CD14-positive monocyte (primary cell): ENCODE measurements around the gene RWDD3. TPM values are rescaled to one million over a fixed set of nuclear protein-coding genes. Genes with fewer than 3 reads are reported as not detected.

Source experiments
- DNase-seq, 3 donors: peaks; one replicate each; pipeline ENCODE4 v3.0.0-alpha.2; 2011 to 2022
- H2AFZ ChIP-seq: 2 replicates; pipeline ENCODE4 v1.6.0; 2012; ENCODE audit warnings: mild to moderate bottlenecking, low read depth, low read length, inconsistent platforms; ENCODE audit not compliant: insufficient read depth, poor library complexity, severe bottlenecking
- H3K27ac ChIP-seq, 2 donors: 1 replicate in 1 of 2; 2 replicates in 1 of 2; pipeline ENCODE4 v1.5.1; 2012 to 2013; ENCODE audit warnings: low read length in 2 of 2, control low read depth in 1 of 2, inconsistent platforms in 1 of 2, low read depth in 1 of 2, mild to moderate bottlenecking in 1 of 2
- H3K27me3 ChIP-seq, 2 donors: one replicate each; pipeline versions ENCODE4 v1.6.0 to v1.6.1; 2011 to 2013; ENCODE audit warnings: low read length in 2 of 2; ENCODE audit not compliant: control insufficient read depth in 2 of 2, insufficient read depth in 2 of 2
- H3K36me3 ChIP-seq, 2 donors: replicated peaks in 1 of 2; 1 replicate in 1 of 2; 2 replicates in 1 of 2; pipeline versions ENCODE4 v1.5.1 to v1.6.1; 2012 to 2013; ENCODE audit warnings: low read length in 2 of 2, control low read depth in 1 of 2, inconsistent platforms in 1 of 2, mild to moderate bottlenecking in 1 of 2; ENCODE audit not compliant: insufficient read depth in 2 of 2, control insufficient read depth in 1 of 2
- H3K4me1 ChIP-seq, 2 donors: 1 replicate in 1 of 2; 2 replicates in 1 of 2; pipeline versions ENCODE4 v1.5.1 to v1.6.1; 2012 to 2013; ENCODE audit warnings: low read length in 2 of 2, control low read depth in 1 of 2, inconsistent platforms in 1 of 2, mild to moderate bottlenecking in 1 of 2, moderate library complexity in 1 of 2; ENCODE audit not compliant: insufficient read depth in 2 of 2, control insufficient read depth in 1 of 2
- H3K4me2 ChIP-seq: replicated peaks from 2 replicates; pipeline ENCODE3; 2012; ENCODE audit warnings: low read length, moderate library complexity, mild to moderate bottlenecking; ENCODE audit not compliant: poor library complexity, severe bottlenecking; ENCODE audit errors: extremely low read depth
- H3K4me3 ChIP-seq, 3 experiments: fragments of 200-600 bp in 1 of 3; sonication (generic) in 1 of 3; replicated peaks in 1 of 3; 1 replicate in 2 of 3; 2 replicates in 1 of 3; pipeline ENCODE4 v1.5.1; 2011 to 2013; ENCODE audit warnings: low read length in 3 of 3, mild to moderate bottlenecking in 3 of 3, control low read depth in 2 of 3, low read depth in 2 of 3, inconsistent platforms in 1 of 3, moderate library complexity in 1 of 3
- H3K79me2 ChIP-seq: 2 replicates; pipeline ENCODE4 v1.6.0; 2012; ENCODE audit warnings: mild to moderate bottlenecking, control low read depth, inconsistent platforms, low read length, moderate library complexity; ENCODE audit not compliant: insufficient read depth
- H3K9ac ChIP-seq: 2 replicates; pipeline ENCODE4 v1.6.0; 2017; ENCODE audit warnings: low read length, mild to moderate bottlenecking; ENCODE audit not compliant: insufficient read depth, poor library complexity, severe bottlenecking
- H3K9me3 ChIP-seq, 2 donors: replicated peaks in 1 of 2; 1 replicate in 1 of 2; 2 replicates in 1 of 2; pipeline versions ENCODE4 v1.5.1 to v1.6.1; 2012 to 2013; ENCODE audit warnings: low read length in 2 of 2, control low read depth in 1 of 2; ENCODE audit not compliant: control insufficient read depth in 1 of 2, insufficient read depth in 1 of 2
- H4K20me1 ChIP-seq: 2 replicates; pipeline ENCODE4 v1.6.0; 2012; ENCODE audit warnings: mild to moderate bottlenecking, low read length, control low read depth, moderate library complexity; ENCODE audit not compliant: insufficient read depth
- H3K27ac Mint-ChIP-seq, 7 donors: one replicate each; pipeline ENCODE4 v1.8.0; 2020; ENCODE audit warnings: mild to moderate bottlenecking in 7 of 7, mixed read lengths in 7 of 7, moderate library complexity in 6 of 7, inconsistent platforms in 2 of 7
- H3K27me3 Mint-ChIP-seq, 3 donors: one replicate each; pipeline ENCODE4 v1.8.0; 2021 to 2022; ENCODE audit warnings: low read depth in 3 of 3, mild to moderate bottlenecking in 3 of 3, mixed read lengths in 3 of 3, moderate library complexity in 3 of 3, inconsistent platforms in 1 of 3
- H3K36me3 Mint-ChIP-seq, 2 donors: one replicate each; pipeline ENCODE4 v1.8.0; 2020; ENCODE audit warnings: mixed read lengths in 2 of 2, inconsistent platforms in 1 of 2, mild to moderate bottlenecking in 1 of 2
- H3K4me1 Mint-ChIP-seq: one replicate; pipeline ENCODE4 v1.8.0; 2020; ENCODE audit warnings: mild to moderate bottlenecking, mixed read lengths
- H3K4me3 Mint-ChIP-seq, 2 donors: one replicate each; pipeline ENCODE4 v1.8.0; 2020; ENCODE audit warnings: mild to moderate bottlenecking in 2 of 2, mixed read lengths in 2 of 2, moderate library complexity in 1 of 2
- H3K9me3 Mint-ChIP-seq, 7 donors: one replicate each; pipeline ENCODE4 v1.8.0; 2020 to 2022; ENCODE audit warnings: mixed read lengths in 7 of 7, mild to moderate bottlenecking in 6 of 7, moderate library complexity in 6 of 7, inconsistent platforms in 2 of 7
- CTCF ChIP-seq: fragments of 200-600 bp; IDR thresholded peaks from one replicate; pipeline ENCODE4 v1.8.0; 2022; ENCODE audit warnings: antibody characterized with exemption, mild to moderate bottlenecking
- WGBS: methylation state at CpG from one replicate; pipeline ENCODE4 v1.1.5; 2013; ENCODE audit warnings: missing lambda C conversion rate; ENCODE audit not compliant: insufficient coverage; 5-methylcytosine and 5-hydroxymethylcytosine counted together
- intact Hi-C, 2 donors: fragments of 100-400 bp; cut with micrococcal nuclease; formaldehyde crosslinking; loops; one replicate each; pipeline versions ENCODE4 v1.15.0 to v1.15.1; 2023
- polyA plus RNA-seq, 3 donors: library from polyadenylated mRNA; depleted of rRNA in 1 of 3; unstranded in 2 of 3; stranded (reverse) in 1 of 3; fragments of 300-500 nt in 2 of 3; fragments of >200 nt in 1 of 3; fragmentation: Illumina TruSeq in 2 of 3; gene quantifications; 1 replicate in 2 of 3; 2 replicates in 1 of 3; pipeline ENCODE4 v1.2.3, GENCODE V29; 2012 to 2021

The RWDD3 gene
- polyA plus RNA-seq, 3 donors, result 9.2 to 20.1 (median 18.1) TPM

GRCh38 chr1:95233319-95233736, 682 bp upstream of the RWDD3 start:
- peak in 1 of 3 donors; percentile 8 for DNase-seq

More at GRCh38 chr1:95233319-95233736, 682 bp upstream of the RWDD3 start:
- peak overlapping the region; percentile 54 to 88 (median 75) for H3K27ac Mint-ChIP-seq
- Histone ChIP-seq H2AFZ (peak overlapping the region; percentile 93), H4K20me1 (no peaks in the 10 kb centered on the region), H3K9ac (peak overlapping the region; percentile 86), H3K4me1 (peaks cover 12 to 13% of the 10 kb centered on the region in 2 donors), H3K9me3 (no peaks in the 10 kb centered on the region), H3K4me3 (peak overlapping the region; percentile 46 to 85 (median 57)), H3K4me2 (peak overlapping the region; percentile 83), H3K27me3 (peaks cover 11 to 26% of the 10 kb centered on the region in 2 donors), H3K36me3 (peaks cover 0 to 6% of the 10 kb centered on the region in 2 donors), H3K79me2 (peaks cover 21% of the 10 kb centered on the region), H3K27ac (peak overlapping the region in 1 of 2 donors; percentile 17)
- H3K27me3 Mint-ChIP-seq, result peaks cover 5 to 32% (median 27%) of the 10 kb centered on the region in 3 donors
- H3K36me3 Mint-ChIP-seq, result peaks cover 4 to 9% of the 10 kb centered on the region in 2 donors
- no peak for TF ChIP-seq CTCF
- 54% methylated on average over 10 of the region's 14 CpGs for WGBS
- peak overlapping the region; percentile 87 to 92 for H3K4me3 Mint-ChIP-seq
- peaks cover 0 to 5% (median 0%) of the 10 kb centered on the region in 7 donors for H3K9me3 Mint-ChIP-seq
- H3K4me1 Mint-ChIP-seq, result peaks cover 22% of the 10 kb centered on the region
- intact Hi-C loops, result loop anchor here (10.0 kb wide), 2 partner anchors 159 to 379 kb away; partner anchors contain the start of gene ALG14 (in 1 of the 2)
